WTC11 (cell line): ENCODE data around the gene GSTA4. TPM values are rescaled to one million over a fixed set of nuclear protein-coding genes. Genes with fewer than 3 reads are reported as not detected.

Source experiments
- ATAC-seq: fragments of 200-7000 bp; cut with Tn5 transposase; 2 replicates; pipeline ENCODE4 v1.10.0; 2021; ENCODE audit warnings: mild to moderate bottlenecking, moderate library complexity
- CTCF ChIA-PET: fragments of 300-600 bp; sonication (Branson Sonifier 250); formaldehyde crosslinking; loops from one replicate; lab custom pipeline; 2021; ENCODE audit warnings: antibody characterized with exemption; lab: Charles Lee
- POLR2A ChIA-PET: fragments of 350-600 bp; sonication (Branson Sonifier 250); formaldehyde crosslinking; loops from one replicate; lab custom pipeline; 2021; ENCODE audit warnings: antibody characterized with exemption; lab: Charles Lee
- DNase-seq: peaks from one replicate; pipeline ENCODE4 v3.0.0; 2021; ENCODE audit warnings: low spot score
- H3K27ac Mint-ChIP-seq: 2 replicates; pipeline ENCODE4 v1.8.0; 2021; ENCODE audit warnings: mixed read lengths
- H3K27me3 Mint-ChIP-seq: 2 replicates; pipeline ENCODE4 v1.8.0; 2021; ENCODE audit warnings: low read depth, mild to moderate bottlenecking, moderate library complexity, mixed read lengths
- H3K36me3 Mint-ChIP-seq: 2 replicates; pipeline ENCODE4 v1.8.0; 2021; ENCODE audit warnings: mixed read lengths
- H3K4me1 Mint-ChIP-seq: 2 replicates; pipeline ENCODE4 v1.8.0; 2022; ENCODE audit warnings: mixed read lengths
- H3K4me3 Mint-ChIP-seq: 2 replicates; pipeline ENCODE4 v1.8.0; 2021; ENCODE audit warnings: mild to moderate bottlenecking, moderate library complexity, mixed read lengths
- H3K9me3 Mint-ChIP-seq: 2 replicates; pipeline ENCODE4 v1.8.0; 2021; ENCODE audit warnings: mixed read lengths
- AR ChIP-seq: fragments of 250-450 bp; sonication (Bioruptor Pico); IDR thresholded peaks from 2 replicates; pipeline ENCODE4 v1.9.0; 2021; ENCODE audit warnings: mild to moderate bottlenecking
- FOXP1 ChIP-seq: sonication (generic); formaldehyde crosslinking; IDR thresholded peaks from 2 replicates; pipeline ENCODE4 v1.8.0; 2022; ENCODE audit warnings: missing genetic modification reagents, mild to moderate bottlenecking, moderate library complexity, borderline replicate concordance
- HMGA2 ChIP-seq: fragments of 250-450 bp; sonication (Bioruptor Pico); IDR thresholded peaks from 2 replicates; pipeline ENCODE4 v1.4.0; 2021; ENCODE audit warnings: mild to moderate bottlenecking, moderate library complexity
- MXD4 ChIP-seq: fragments of 250-450 bp; sonication (Bioruptor Pico); IDR thresholded peaks from 2 replicates; pipeline ENCODE4 v1.8.0; 2021; ENCODE audit warnings: mild to moderate bottlenecking, moderate library complexity, borderline replicate concordance
- NFE2L1 ChIP-seq: sonication (generic); formaldehyde crosslinking; IDR thresholded peaks from 2 replicates; pipeline ENCODE4 v1.8.1; 2023; ENCODE audit warnings: missing genetic modification reagents
- NR2C2 ChIP-seq: sonication (generic); formaldehyde crosslinking; IDR thresholded peaks from 2 replicates; pipeline ENCODE4 v1.8.0; 2022; ENCODE audit warnings: mild to moderate bottlenecking, missing genetic modification reagents
- OVOL2 ChIP-seq: fragments of 250-450 bp; sonication (Bioruptor Pico); IDR thresholded peaks from 2 replicates; pipeline ENCODE4 v1.9.0; 2021; ENCODE audit warnings: mild to moderate bottlenecking, borderline replicate concordance
- RORB ChIP-seq: fragments of 250-450 bp; sonication (Bioruptor Pico); IDR thresholded peaks from 2 replicates; pipeline ENCODE4 v1.9.0; 2021; ENCODE audit warnings: mild to moderate bottlenecking
- ZBTB43 ChIP-seq: sonication (generic); formaldehyde crosslinking; IDR thresholded peaks from 2 replicates; pipeline ENCODE4 v1.8.1; 2023; ENCODE audit warnings: mild to moderate bottlenecking, missing genetic modification reagents
- ZNF263 ChIP-seq: sonication (generic); formaldehyde crosslinking; IDR thresholded peaks from 2 replicates; pipeline ENCODE4 v1.8.1; 2022; ENCODE audit warnings: low read depth, mild to moderate bottlenecking, moderate library complexity, missing genetic modification reagents
- ZNF317 ChIP-seq: sonication (generic); formaldehyde crosslinking; IDR thresholded peaks from 2 replicates; pipeline ENCODE4 v1.8.1; 2023; ENCODE audit warnings: low read depth, mild to moderate bottlenecking, moderate library complexity, missing genetic modification reagents, borderline replicate concordance
- ZNF423 ChIP-seq: fragments of 250-450 bp; sonication (Bioruptor Pico); IDR thresholded peaks from 2 replicates; pipeline ENCODE4 v2.1.2; 2022; ENCODE audit warnings: mild to moderate bottlenecking, moderate library complexity
- ZNF512 ChIP-seq: sonication (generic); formaldehyde crosslinking; IDR thresholded peaks from 2 replicates; pipeline ENCODE4 v1.8.1; 2022; ENCODE audit warnings: missing genetic modification reagents, borderline replicate concordance
- ZNF532 ChIP-seq: fragments of 250-450 bp; sonication (Bioruptor Pico); IDR thresholded peaks from 2 replicates; pipeline ENCODE4 v1.9.0; 2021; ENCODE audit warnings: mild to moderate bottlenecking, borderline replicate concordance
- total RNA-seq: library from RNA; stranded (reverse); gene quantifications from 3 replicates; pipeline ENCODE4 v1.2.3, GENCODE V29; 2021
- TF ChIP-seq, protein P1 (sequence below): fragments of 250-450 bp; sonication (Bioruptor Pico); IDR thresholded peaks from 2 replicates; pipeline ENCODE4 v1.9.0; 2021; ENCODE audit warnings: mild to moderate bottlenecking
- TF ChIP-seq, protein P2 (sequence below): sonication (generic); formaldehyde crosslinking; IDR thresholded peaks from 2 replicates; pipeline ENCODE4 v1.8.0; 2022; ENCODE audit warnings: mild to moderate bottlenecking, missing genetic modification reagents
- TF ChIP-seq, protein P3 (sequence below): fragments of 250-450 bp; sonication (Bioruptor Pico); IDR thresholded peaks from 2 replicates; pipeline ENCODE4 v1.8.0; 2021; ENCODE audit warnings: mild to moderate bottlenecking
- TF ChIP-seq, protein P4 (sequence below): sonication (generic); formaldehyde crosslinking; IDR thresholded peaks from 2 replicates; pipeline ENCODE4 v1.8.0; 2022; ENCODE audit warnings: mild to moderate bottlenecking, missing genetic modification reagents

The GSTA4 gene
- total RNA-seq, 1 experiment from 2014 or later = 12.6 TPM

GRCh38 chr6:53009511-53009910 lies 14.4 kb upstream of the GSTA4 start:
- no peak for TF ChIP-seq AR (CRISPR knock-in tag)
- no peak for TF ChIP-seq ZNF532 (CRISPR knock-in tag)
- TF ChIP-seq ZNF423 (CRISPR knock-in tag) = no peak
- TF ChIP-seq NFE2L1 (CRISPR knock-in tag) = no peak
- TF ChIP-seq, protein P1, sequence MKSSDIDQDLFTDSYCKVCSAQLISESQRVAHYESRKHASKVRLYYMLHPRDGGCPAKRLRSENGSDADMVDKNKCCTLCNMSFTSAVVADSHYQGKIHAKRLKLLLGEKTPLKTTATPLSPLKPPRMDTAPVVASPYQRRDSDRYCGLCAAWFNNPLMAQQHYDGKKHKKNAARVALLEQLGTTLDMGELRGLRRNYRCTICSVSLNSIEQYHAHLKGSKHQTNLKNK (CRISPR knock-in tag) = no peak
- TF ChIP-seq, protein P2, sequence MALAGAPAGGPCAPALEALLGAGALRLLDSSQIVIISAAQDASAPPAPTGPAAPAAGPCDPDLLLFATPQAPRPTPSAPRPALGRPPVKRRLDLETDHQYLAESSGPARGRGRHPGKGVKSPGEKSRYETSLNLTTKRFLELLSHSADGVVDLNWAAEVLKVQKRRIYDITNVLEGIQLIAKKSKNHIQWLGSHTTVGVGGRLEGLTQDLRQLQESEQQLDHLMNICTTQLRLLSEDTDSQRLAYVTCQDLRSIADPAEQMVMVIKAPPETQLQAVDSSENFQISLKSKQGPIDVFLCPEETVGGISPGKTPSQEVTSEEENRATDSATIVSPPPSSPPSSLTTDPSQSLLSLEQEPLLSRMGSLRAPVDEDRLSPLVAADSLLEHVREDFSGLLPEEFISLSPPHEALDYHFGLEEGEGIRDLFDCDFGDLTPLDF (CRISPR knock-in tag) = no peak
- no peak for TF ChIP-seq ZBTB43 (CRISPR knock-in tag)
- TF ChIP-seq OVOL2 (CRISPR knock-in tag) = no peak
- no peak for TF ChIP-seq HMGA2
- TF ChIP-seq NR2C2 = no peak
- no peak for TF ChIP-seq MXD4 (CRISPR knock-in tag)
- no peak for TF ChIP-seq RORB (CRISPR knock-in tag)
- TF ChIP-seq ZNF512 (CRISPR knock-in tag) = no peak
- no peak for TF ChIP-seq ZNF263
- TF ChIP-seq, protein P3, sequence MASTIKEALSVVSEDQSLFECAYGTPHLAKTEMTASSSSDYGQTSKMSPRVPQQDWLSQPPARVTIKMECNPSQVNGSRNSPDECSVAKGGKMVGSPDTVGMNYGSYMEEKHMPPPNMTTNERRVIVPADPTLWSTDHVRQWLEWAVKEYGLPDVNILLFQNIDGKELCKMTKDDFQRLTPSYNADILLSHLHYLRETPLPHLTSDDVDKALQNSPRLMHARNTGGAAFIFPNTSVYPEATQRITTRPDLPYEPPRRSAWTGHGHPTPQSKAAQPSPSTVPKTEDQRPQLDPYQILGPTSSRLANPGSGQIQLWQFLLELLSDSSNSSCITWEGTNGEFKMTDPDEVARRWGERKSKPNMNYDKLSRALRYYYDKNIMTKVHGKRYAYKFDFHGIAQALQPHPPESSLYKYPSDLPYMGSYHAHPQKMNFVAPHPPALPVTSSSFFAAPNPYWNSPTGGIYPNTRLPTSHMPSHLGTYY (CRISPR knock-in tag) = no peak
- TF ChIP-seq, protein P4, sequence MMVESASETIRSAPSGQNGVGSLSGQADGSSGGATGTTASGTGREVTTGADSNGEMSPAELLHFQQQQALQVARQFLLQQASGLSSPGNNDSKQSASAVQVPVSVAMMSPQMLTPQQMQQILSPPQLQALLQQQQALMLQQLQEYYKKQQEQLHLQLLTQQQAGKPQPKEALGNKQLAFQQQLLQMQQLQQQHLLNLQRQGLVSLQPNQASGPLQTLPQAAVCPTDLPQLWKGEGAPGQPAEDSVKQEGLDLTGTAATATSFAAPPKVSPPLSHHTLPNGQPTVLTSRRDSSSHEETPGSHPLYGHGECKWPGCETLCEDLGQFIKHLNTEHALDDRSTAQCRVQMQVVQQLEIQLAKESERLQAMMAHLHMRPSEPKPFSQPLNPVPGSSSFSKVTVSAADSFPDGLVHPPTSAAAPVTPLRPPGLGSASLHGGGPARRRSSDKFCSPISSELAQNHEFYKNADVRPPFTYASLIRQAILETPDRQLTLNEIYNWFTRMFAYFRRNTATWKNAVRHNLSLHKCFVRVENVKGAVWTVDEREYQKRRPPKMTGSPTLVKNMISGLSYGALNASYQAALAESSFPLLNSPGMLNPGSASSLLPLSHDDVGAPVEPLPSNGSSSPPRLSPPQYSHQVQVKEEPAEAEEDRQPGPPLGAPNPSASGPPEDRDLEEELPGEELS (CRISPR knock-in tag) = no peak
- no peak for TF ChIP-seq FOXP1 (CRISPR knock-in tag)
- TF ChIP-seq ZNF317 (CRISPR knock-in tag) = no peak
- Mint-ChIP-seq H3K36me3 (peaks cover 45% of the 10 kb centered on the region), H3K27ac (no peak overlapping the region), H3K4me1 (no peaks in the 10 kb centered on the region), H3K27me3 (no peaks in the 10 kb centered on the region), H3K4me3 (no peak overlapping the region), H3K9me3 (no peaks in the 10 kb centered on the region)
- DNase-seq (no peak), ATAC-seq (no peak)
- CTCF ChIA-PET = no interaction called here
- POLR2A ChIA-PET = no interaction called here
